Hepatocyte (in vitro differentiated cells): Measurements from ENCODE around the gene PGC.

Source experiments
- EZH2 ChIP-seq: fragments of 200-600 bp; sonication (generic); IDR thresholded peaks from 2 replicates; pipeline ENCODE4 v1.6.1; 2016; ENCODE audit warnings: antibody characterized with exemption, mild to moderate bottlenecking, borderline replicate concordance
- EZH2phosphoT487 ChIP-seq: fragments of 200-600 bp; sonication (generic); IDR thresholded peaks from one replicate; pipeline ENCODE4 v1.6.1; 2018; ENCODE audit warnings: antibody characterized with exemption, mild to moderate bottlenecking, low read depth, moderate library complexity; ENCODE audit not compliant: unreplicated experiment, severe bottlenecking
- TF ChIP-seq, protein P1 (sequence below): fragments of 200-600 bp; sonication (generic); IDR thresholded peaks from 2 replicates; pipeline ENCODE4 v1.5.1; 2016; ENCODE audit warnings: antibody characterized with exemption, mild to moderate bottlenecking; ENCODE audit not compliant: poor library complexity

DNA sequence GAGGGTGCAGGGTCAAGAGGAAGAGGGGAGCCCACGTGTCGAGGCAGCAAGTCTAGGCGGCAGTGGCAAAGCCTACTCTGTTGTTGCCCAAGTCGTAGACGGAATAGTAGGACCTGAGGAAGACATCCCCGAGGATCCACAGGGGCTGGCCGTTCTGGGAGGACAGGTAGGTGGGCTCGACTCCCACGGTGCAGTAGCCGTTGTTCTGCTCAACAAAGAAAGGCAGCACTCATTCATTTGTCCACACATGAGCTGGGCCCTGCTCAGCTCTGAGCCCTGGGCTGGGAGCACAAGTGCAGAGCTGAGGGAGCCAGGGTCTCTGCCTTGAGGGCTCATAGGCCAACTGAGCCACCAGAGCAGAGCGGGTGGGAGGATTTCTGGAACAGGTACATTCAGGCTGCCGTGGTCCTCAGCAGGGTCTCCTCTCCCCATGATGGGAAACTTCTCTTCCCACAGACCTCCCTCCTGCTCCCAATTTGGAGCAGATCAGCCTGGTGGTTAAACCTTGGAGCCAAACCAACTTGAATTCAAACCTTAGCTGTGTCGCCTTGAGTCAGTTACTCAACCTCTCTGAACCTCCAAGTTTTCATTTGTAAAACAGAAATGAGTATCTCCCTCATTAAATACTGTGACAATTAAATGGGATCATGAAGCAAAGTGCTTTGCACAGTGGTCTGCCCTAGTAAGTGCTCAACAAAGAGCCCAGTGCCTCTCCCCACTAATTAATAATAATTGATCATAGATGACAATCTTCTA, 10.2 kb downstream of the PGC start:
- TF ChIP-seq, protein P1, sequence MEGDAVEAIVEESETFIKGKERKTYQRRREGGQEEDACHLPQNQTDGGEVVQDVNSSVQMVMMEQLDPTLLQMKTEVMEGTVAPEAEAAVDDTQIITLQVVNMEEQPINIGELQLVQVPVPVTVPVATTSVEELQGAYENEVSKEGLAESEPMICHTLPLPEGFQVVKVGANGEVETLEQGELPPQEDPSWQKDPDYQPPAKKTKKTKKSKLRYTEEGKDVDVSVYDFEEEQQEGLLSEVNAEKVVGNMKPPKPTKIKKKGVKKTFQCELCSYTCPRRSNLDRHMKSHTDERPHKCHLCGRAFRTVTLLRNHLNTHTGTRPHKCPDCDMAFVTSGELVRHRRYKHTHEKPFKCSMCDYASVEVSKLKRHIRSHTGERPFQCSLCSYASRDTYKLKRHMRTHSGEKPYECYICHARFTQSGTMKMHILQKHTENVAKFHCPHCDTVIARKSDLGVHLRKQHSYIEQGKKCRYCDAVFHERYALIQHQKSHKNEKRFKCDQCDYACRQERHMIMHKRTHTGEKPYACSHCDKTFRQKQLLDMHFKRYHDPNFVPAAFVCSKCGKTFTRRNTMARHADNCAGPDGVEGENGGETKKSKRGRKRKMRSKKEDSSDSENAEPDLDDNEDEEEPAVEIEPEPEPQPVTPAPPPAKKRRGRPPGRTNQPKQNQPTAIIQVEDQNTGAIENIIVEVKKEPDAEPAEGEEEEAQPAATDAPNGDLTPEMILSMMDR, result no peak
- no peak for TF ChIP-seq EZH2
- no peak for TF ChIP-seq EZH2phosphoT487
